Loucy (cell line): ENCODE measurements around the gene CTNND2.

ENCODE experiments used
- EZH2phosphoT487 ChIP-seq: fragments of 200-600 bp; IDR thresholded peaks from 2 replicates; pipeline ENCODE4 v1.6.1; 2018; ENCODE audit warnings: antibody characterized with exemption, mild to moderate bottlenecking, moderate library complexity, borderline replicate concordance
- TF ChIP-seq, protein P1 (sequence below): fragments of 200-600 bp; sonication (generic); conservative IDR thresholded peaks from 2 replicates; pipeline ENCODE4 v1.5.1; 2014; ENCODE audit warnings: mild to moderate bottlenecking, antibody characterized with exemption, low read length

DNA sequence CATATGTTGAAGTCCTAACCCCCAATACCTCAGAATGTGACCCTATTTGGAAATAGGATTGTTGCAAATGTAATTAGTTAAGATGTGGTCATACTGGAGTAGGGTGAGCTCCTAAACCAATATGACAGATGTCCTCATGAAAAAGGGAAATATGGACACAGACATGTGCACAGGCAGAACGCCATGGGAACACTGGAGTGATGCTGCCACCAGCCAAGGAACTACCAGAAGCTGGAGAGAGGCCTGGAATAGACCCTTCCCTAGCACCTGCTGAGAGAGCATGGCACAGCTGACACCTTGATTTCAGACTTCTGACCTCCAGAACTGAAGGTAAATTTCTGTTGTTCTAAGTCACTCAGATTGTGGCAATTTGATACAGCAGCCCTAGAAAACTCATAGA lies 110.8 kb downstream of the CTNND2 start:
- TF ChIP-seq, protein P1, sequence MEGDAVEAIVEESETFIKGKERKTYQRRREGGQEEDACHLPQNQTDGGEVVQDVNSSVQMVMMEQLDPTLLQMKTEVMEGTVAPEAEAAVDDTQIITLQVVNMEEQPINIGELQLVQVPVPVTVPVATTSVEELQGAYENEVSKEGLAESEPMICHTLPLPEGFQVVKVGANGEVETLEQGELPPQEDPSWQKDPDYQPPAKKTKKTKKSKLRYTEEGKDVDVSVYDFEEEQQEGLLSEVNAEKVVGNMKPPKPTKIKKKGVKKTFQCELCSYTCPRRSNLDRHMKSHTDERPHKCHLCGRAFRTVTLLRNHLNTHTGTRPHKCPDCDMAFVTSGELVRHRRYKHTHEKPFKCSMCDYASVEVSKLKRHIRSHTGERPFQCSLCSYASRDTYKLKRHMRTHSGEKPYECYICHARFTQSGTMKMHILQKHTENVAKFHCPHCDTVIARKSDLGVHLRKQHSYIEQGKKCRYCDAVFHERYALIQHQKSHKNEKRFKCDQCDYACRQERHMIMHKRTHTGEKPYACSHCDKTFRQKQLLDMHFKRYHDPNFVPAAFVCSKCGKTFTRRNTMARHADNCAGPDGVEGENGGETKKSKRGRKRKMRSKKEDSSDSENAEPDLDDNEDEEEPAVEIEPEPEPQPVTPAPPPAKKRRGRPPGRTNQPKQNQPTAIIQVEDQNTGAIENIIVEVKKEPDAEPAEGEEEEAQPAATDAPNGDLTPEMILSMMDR = no peak
- TF ChIP-seq EZH2phosphoT487 = no peak
